Measurements from ENCODE around the gene SOX5.

Gene SOX5

GRCh38 chr12:23911574-23911973 is 37.9 kb downstream of the SOX5 start:
- DNase-seq (ENCODE audit: low spot score), result no peak
- no peak for TF ChIP-seq CTCF (IDR thresholded peaks at IDR 0.05; ENCODE audit: extremely low read depth, missing control alignments)

- TF ChIP-seq CTCF (IDR thresholded peaks at IDR 0.05; ENCODE audit: extremely low read depth, missing control alignments), result no peak
- no peak for DNase-seq (ENCODE audit: low spot score)
Measured at GRCh38 chr12:23909551-23909950, 39.9 kb downstream of the SOX5 start.

GRCh38 chr12:23906329-23906728 is 43.1 kb downstream of the SOX5 start:
- no peak for DNase-seq (ENCODE audit: low spot score)
- TF ChIP-seq CTCF (IDR thresholded peaks at IDR 0.05; ENCODE audit: extremely low read depth, missing control alignments), result no peak

GRCh38 chr12:23899434-23899833 is 50.0 kb downstream of the SOX5 start:
- TF ChIP-seq CTCF (IDR thresholded peaks at IDR 0.05; ENCODE audit: extremely low read depth, missing control alignments), result no peak

GRCh38 chr12:23898121-23898520 is 51.3 kb downstream of the SOX5 start:
- no peak for DNase-seq (ENCODE audit: low spot score)
- TF ChIP-seq CTCF (IDR thresholded peaks at IDR 0.05; ENCODE audit: extremely low read depth, missing control alignments), result no peak

More at GRCh38 chr12:23899434-23899833, 50.0 kb downstream of the SOX5 start:
- DNase-seq (ENCODE audit: low spot score), result no peak

- TF ChIP-seq CTCF (IDR thresholded peaks at IDR 0.05; ENCODE audit: extremely low read depth, missing control alignments), result no peak
Measured at GRCh38 chr12:23895792-23896218, 53.7 kb downstream of the SOX5 start.

GRCh38 chr12:23893611-23894010 is 55.9 kb downstream of the SOX5 start:
- DNase-seq (ENCODE audit: low spot score), result no peak
- no peak for TF ChIP-seq CTCF (IDR thresholded peaks at IDR 0.05; ENCODE audit: extremely low read depth, missing control alignments)

More at GRCh38 chr12:23895792-23896218, 53.7 kb downstream of the SOX5 start:
- DNase-seq (ENCODE audit: low spot score), result no peak

Data from GM20000 (cell line).